Gastrocnemius medialis (tissue), 4 donors: ENCODE measurements around the gene SASH1.

Source experiments
- POLR2A ChIP-seq, 2 donors: fragments of 450-650 bp; IDR thresholded peaks; one replicate each; pipeline ENCODE4 v1.6.1; 2017; ENCODE audit warnings: antibody characterized with exemption in 2 of 2, mild to moderate bottlenecking in 2 of 2, moderate library complexity in 2 of 2
- TF ChIP-seq, protein P1 (sequence below), 5 experiments: fragments of 450-650 bp in 3 of 5; fragments of 200-600 bp in 2 of 5; sonication (generic) in 2 of 5; IDR thresholded peaks in 4 of 5; conservative IDR thresholded peaks in 1 of 5; 1 replicate in 4 of 5; 2 replicates in 1 of 5; pipeline ENCODE4 v1.5.1; 2016 to 2019; ENCODE audit warnings: antibody characterized with exemption in 5 of 5, mild to moderate bottlenecking in 3 of 5, moderate library complexity in 3 of 5

- no peak for TF ChIP-seq POLR2A (IDR thresholded peaks at IDR 0.05)
- TF ChIP-seq, protein P1, sequence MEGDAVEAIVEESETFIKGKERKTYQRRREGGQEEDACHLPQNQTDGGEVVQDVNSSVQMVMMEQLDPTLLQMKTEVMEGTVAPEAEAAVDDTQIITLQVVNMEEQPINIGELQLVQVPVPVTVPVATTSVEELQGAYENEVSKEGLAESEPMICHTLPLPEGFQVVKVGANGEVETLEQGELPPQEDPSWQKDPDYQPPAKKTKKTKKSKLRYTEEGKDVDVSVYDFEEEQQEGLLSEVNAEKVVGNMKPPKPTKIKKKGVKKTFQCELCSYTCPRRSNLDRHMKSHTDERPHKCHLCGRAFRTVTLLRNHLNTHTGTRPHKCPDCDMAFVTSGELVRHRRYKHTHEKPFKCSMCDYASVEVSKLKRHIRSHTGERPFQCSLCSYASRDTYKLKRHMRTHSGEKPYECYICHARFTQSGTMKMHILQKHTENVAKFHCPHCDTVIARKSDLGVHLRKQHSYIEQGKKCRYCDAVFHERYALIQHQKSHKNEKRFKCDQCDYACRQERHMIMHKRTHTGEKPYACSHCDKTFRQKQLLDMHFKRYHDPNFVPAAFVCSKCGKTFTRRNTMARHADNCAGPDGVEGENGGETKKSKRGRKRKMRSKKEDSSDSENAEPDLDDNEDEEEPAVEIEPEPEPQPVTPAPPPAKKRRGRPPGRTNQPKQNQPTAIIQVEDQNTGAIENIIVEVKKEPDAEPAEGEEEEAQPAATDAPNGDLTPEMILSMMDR (IDR thresholded peaks at IDR 0.05 in 4 of 5, conservative IDR thresholded peaks at IDR 0.05 in 1 of 5), result no peak
Observed at GRCh38 chr6:148566664-148567350, 224.2 kb downstream of the SASH1 start.
